B cell (primary cell): ENCODE data around the gene RHOG.

Experiments used
- CTCF ChIP-seq: fragments of 200-600 bp; IDR thresholded peaks from one replicate; pipeline ENCODE4 v1.8.0; 2022; ENCODE audit warnings: antibody characterized with exemption, mild to moderate bottlenecking
- EZH2 ChIP-seq: IDR thresholded peaks from 2 replicates; pipeline ENCODE4 v1.6.1; 2012; ENCODE audit warnings: borderline replicate concordance, low read depth, mild to moderate bottlenecking, moderate library complexity, low read length; ENCODE audit not compliant: insufficient read depth, poor library complexity, severe bottlenecking

GRCh38 chr11:3853899-3854659 lies 13.3 kb upstream of the RHOG start:
- TF ChIP-seq CTCF: no peak
- TF ChIP-seq EZH2: no peak
